Measurements from ENCODE around the gene ZDHHC8. TPM values are rescaled to one million over a fixed set of nuclear protein-coding genes. Genes with fewer than 3 reads are reported as not detected.

Gene ZDHHC8
- total RNA-seq, 6 experiments from 2014 or later: 11.4 to 39.0 (median 28.7) TPM

GRCh38 chr22:20126284-20127029 is 5.1 kb upstream of the ZDHHC8 start:
- no peaks in the 10 kb centered on the region for H3K27me3 ChIP-seq
- TF ChIP-seq CTCF (IDR thresholded peaks at IDR 0.05): no peak
- no peak for TF ChIP-seq POLR2A (IDR thresholded peaks at IDR 0.05)
- 89% methylated on average over 13 of the region's 19 CpGs for WGBS (ENCODE audit: insufficient coverage, low coverage, low lambda C conversion rate, missing lambda C conversion rate)
- H3K9me3 ChIP-seq: no peaks in the 10 kb centered on the region
- peak overlapping the region in 1 of 3 donors; percentile 86 for H3K27ac ChIP-seq
- no peak for DNase-seq
- intact Hi-C loops (cut with DNase I): no loop called here
- no peak overlapping the region for H3K4me3 ChIP-seq
- peaks cover 0 to 44% (median 23%) of the 10 kb centered on the region in 4 donors for H3K4me1 ChIP-seq
- H3K36me3 ChIP-seq: peaks cover 0 to 10% (median 1%) of the 10 kb centered on the region in 4 donors
- ATAC-seq: no peak

- no peaks in the 10 kb centered on the region for H3K27me3 ChIP-seq
- no peak for ATAC-seq
- TF ChIP-seq POLR2A (IDR thresholded peaks at IDR 0.05): no peak
- TF ChIP-seq CTCF (IDR thresholded peaks at IDR 0.05): no peak
- no peak overlapping the region for H3K27ac ChIP-seq
- peaks cover 0 to 45% (median 23%) of the 10 kb centered on the region in 4 donors for H3K4me1 ChIP-seq
- no peak for DNase-seq
- H3K4me3 ChIP-seq: no peak overlapping the region
- WGBS (ENCODE audit: insufficient coverage, low coverage, low lambda C conversion rate, missing lambda C conversion rate): no CpG with 5 or more reads among the region's 15 CpGs
- no peaks in the 10 kb centered on the region for H3K9me3 ChIP-seq
- intact Hi-C loops (cut with DNase I): no loop called here
- peaks cover 0 to under 1% (median under 1%) of the 10 kb centered on the region in 4 donors for H3K36me3 ChIP-seq
These were observed 4.2 kb upstream of the ZDHHC8 start for GRCh38 chr22:20127318-20127868.

- intact Hi-C loops (cut with DNase I): no loop called here
- no peaks in the 10 kb centered on the region for H3K9me3 ChIP-seq
- no peak for ATAC-seq
- 82% methylated on average over 6 of the region's 17 CpGs for WGBS (ENCODE audit: insufficient coverage, low coverage, low lambda C conversion rate, missing lambda C conversion rate)
- no peak overlapping the region for H3K4me3 ChIP-seq
- H3K36me3 ChIP-seq: no peaks in the 10 kb centered on the region
- peaks cover 0 to 52% (median 26%) of the 10 kb centered on the region in 4 donors for H3K4me1 ChIP-seq
- no peak for DNase-seq
- H3K27me3 ChIP-seq: no peaks in the 10 kb centered on the region
- H3K27ac ChIP-seq: peak overlapping the region in 2 of 3 donors; percentile 39 to 58
- no peak for TF ChIP-seq CTCF (IDR thresholded peaks at IDR 0.05)
- no peak for TF ChIP-seq POLR2A (IDR thresholded peaks at IDR 0.05)
These were observed 3.6 kb upstream of the ZDHHC8 start for GRCh38 chr22:20127869-20128618.

GRCh38 chr22:20128619-20128901 is 3.0 kb upstream of the ZDHHC8 start:
- no CpG with 5 or more reads among the region's 2 CpGs for WGBS (ENCODE audit: insufficient coverage, low coverage, low lambda C conversion rate, missing lambda C conversion rate)
- Histone ChIP-seq H3K4me3 (no peak overlapping the region), H3K4me1 (peaks cover 0 to 52% (median 27%) of the 10 kb centered on the region in 4 donors), H3K27ac (peak overlapping the region in 2 of 3 donors; percentile 39 to 58), H3K27me3 (no peaks in the 10 kb centered on the region), H3K36me3 (no peaks in the 10 kb centered on the region), H3K9me3 (no peaks in the 10 kb centered on the region)
- intact Hi-C loops (cut with DNase I): no loop called here
- no peak for TF ChIP-seq POLR2A (IDR thresholded peaks at IDR 0.05)
- no peak for TF ChIP-seq CTCF (IDR thresholded peaks at IDR 0.05)
- ATAC-seq (no peak), DNase-seq (no peak)

Measured in right lobe of liver (tissue), 6 donors.